NCI-H2196 treated with DMSO at 0.1 percent for 48 hours (cell line): ENCODE data around the gene HJURP.
A peak's percentile ranks its signal among the peaks of the same experiment; 100 is the strongest.
"Not testable (repeated sequence)": the region's sequence is repeated elsewhere in the genome, so short reads cannot be mapped to it uniquely, and the experiment has no call there.

Source experiments
- DNase-seq: peaks from one replicate; lab custom pipeline; 2025; ENCODE audit not compliant: unreplicated experiment; lab: John Stamatoyannopoulos, UW

HJURP gene

GRCh38 chr2:233854241-233854981 lies at the start of gene HJURP:
HJURP (minus strand) TSS chr2:233854535; CDS start chr2:233854500, 35 bp downstream.
- peak; percentile 95 for DNase-seq

- DNase-seq, result no peak
Measured at GRCh38 chr2:233901884-233902283, 47.5 kb upstream of the HJURP start.

GRCh38 chr2:233901367-233901766 lies 47.0 kb upstream of the HJURP start:
- no peak for DNase-seq

GRCh38 chr2:233896253-233896652 lies 41.9 kb upstream of the HJURP start:
- not testable (repeated sequence) for DNase-seq

GRCh38 chr2:233892793-233893192 lies 38.5 kb upstream of the HJURP start:
- DNase-seq, result no peak

- no peak for DNase-seq
Measured at GRCh38 chr2:233882353-233882752, 28.0 kb upstream of the HJURP start.

GRCh38 chr2:233872125-233872524 lies 17.8 kb upstream of the HJURP start:
- not testable (repeated sequence) for DNase-seq

GRCh38 chr2:233871432-233871831 lies 17.1 kb upstream of the HJURP start:
- no peak for DNase-seq

- DNase-seq, result peak; percentile 22
Measured at GRCh38 chr2:233867993-233868532, 13.7 kb upstream of the HJURP start, which contains the start of gene MSL3B. MSL3B (minus strand) TSS chr2:233868386.

GRCh38 chr2:233866479-233866878 lies 12.1 kb upstream of the HJURP start:
- no peak for DNase-seq

- no peak for DNase-seq
Measured at GRCh38 chr2:233865838-233866237, 11.5 kb upstream of the HJURP start.

- DNase-seq, result no peak
Measured at GRCh38 chr2:233862261-233862768, 8.0 kb upstream of the HJURP start.

- no peak for DNase-seq
Measured at GRCh38 chr2:233858331-233858730, 4.0 kb upstream of the HJURP start.

- DNase-seq, result no peak
Measured at GRCh38 chr2:233857511-233858141, 3.3 kb upstream of the HJURP start.

- no peak for DNase-seq
Measured at GRCh38 chr2:233856184-233856583, 1.8 kb upstream of the HJURP start.

- DNase-seq, result no peak
Measured at GRCh38 chr2:233855345-233855744, 1.0 kb upstream of the HJURP start.

- DNase-seq, result no peak
Measured at GRCh38 chr2:233853883-233854240, 473 bp downstream of the HJURP start.

- no peak for DNase-seq
Measured at GRCh38 chr2:233853353-233853752, 982 bp downstream of the HJURP start.

GRCh38 chr2:233852056-233852455 lies 2.3 kb downstream of the HJURP start:
- no peak for DNase-seq

GRCh38 chr2:233851169-233851568 lies 3.2 kb downstream of the HJURP start:
- DNase-seq, result no peak

GRCh38 chr2:233850745-233851144 lies 3.6 kb downstream of the HJURP start:
- DNase-seq, result no peak

- DNase-seq, result no peak
Measured at GRCh38 chr2:233849607-233850271, 4.6 kb downstream of the HJURP start.
